NCI-H345 (cell line): ENCODE data around the gene DENND1A.

Source experiments
- DNase-seq: peaks from one replicate; lab custom pipeline; 2025; lab: John Stamatoyannopoulos, UW

DENND1A gene

DNA sequence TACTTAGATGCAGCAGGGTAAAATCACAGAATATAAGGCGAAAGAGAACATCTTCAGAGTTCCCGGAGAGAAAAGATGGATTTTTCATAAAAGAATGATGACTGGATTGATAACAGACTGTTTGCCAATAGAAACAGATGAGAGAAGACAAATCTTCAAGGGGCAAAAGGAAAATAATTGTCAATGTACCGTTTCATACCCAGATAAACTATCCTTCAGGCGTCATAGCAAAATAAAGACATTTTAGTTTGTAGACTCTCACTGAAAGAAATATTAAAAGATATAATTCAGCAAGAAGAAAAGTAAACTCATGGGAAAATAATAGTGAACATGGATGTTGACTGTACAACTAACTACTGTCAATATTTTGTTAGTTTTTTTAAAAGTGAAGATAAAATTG, 399.7 kb downstream of the DENND1A start:
- DNase-seq: no peak

DNA sequence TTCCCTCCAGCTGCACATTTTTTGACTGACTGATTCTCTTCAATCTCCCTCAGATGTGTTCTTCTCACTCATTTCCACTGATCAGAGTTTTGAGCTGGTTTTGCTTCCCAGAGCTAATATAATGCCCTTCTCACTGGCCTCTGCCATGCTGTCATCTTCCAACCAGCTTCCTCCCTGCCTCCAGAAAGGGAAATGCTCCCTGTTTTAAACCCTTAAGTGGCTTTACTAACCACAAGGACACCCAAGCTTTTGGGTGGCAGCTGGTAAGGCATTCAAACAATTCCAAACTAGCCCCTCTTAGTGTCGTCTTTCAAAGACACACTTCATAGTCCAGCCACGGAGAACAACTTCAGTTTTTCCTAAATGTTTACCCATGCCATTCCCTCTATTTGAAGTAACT, 401.4 kb downstream of the DENND1A start:
- no peak for DNase-seq

DNA sequence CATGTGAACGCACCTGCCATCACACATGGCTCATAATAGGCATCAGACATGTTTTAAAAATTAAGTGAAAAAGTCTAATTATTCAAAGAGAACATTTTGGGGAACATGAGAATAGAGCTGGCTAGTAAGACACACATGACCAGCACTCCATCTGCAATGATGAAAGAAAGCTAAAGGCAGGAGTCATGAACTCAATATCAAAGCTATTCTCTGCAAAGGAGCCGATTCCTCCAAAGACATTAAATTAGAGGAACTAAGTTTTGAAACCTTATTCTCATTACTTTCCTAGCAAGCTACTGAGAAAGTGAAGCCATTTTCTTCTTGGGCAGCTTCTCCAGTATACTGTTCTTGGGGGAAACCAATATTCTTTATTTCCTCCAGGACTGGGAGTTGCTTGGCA, 401.9 kb downstream of the DENND1A start:
- no peak for DNase-seq

DNA sequence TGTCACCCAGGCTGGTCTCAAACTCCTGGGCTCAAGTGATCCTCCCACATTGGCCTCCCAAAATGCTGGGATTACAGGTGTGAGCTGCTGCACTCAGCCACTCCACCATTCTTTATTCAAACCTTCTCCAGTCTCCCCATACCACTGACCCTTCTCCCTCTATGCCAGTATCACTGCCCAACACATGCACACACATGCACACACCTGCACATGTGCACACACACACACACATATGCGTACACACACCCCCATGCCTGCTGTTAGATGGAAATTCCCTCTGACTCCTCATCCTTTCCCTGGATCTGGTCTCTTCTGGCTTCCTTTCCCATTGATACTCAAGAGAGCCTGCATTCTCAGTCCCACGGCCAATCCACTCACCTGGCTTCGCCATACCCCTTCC, 404.0 kb downstream of the DENND1A start:
- DNase-seq: no peak

DNA sequence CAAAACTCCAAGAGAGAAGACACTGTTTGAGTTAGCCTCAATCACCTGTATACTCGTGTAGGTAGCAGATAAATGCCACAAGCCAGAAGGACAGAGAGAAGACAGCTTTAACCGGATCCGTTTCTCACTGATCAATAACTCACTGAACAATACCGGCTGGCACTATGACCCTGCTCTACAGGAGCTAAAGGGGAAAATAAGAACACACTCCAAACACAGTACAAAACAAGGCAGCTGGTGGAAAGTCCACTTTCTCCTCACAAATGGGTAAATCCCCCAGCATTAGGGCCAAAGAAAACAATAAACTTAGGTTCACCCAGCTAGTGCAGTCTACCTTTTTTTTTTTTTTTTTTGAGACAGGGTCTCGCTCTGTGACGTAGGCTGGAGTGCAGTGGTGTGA, 404.5 kb downstream of the DENND1A start:
- no peak for DNase-seq

DNA sequence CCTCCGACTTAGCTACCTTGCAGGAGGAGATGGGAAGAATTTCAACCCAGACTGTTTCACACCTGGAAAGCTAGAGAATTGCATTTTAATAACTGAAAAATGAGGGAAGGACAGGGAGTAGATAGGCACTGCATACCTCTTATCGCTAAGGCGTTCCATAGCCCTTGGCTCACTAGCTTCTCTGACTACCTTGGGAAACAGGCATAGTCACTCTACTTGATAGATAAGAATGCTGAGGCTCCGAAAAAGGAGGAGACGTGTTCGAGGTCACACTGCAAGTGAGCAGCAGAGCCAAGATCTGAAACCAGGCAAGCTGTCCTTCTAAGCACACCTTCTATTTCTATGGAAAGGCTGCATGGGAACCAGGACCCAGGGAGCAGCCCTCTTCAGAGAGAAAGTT, 405.1 kb downstream of the DENND1A start:
- no peak for DNase-seq

DNA sequence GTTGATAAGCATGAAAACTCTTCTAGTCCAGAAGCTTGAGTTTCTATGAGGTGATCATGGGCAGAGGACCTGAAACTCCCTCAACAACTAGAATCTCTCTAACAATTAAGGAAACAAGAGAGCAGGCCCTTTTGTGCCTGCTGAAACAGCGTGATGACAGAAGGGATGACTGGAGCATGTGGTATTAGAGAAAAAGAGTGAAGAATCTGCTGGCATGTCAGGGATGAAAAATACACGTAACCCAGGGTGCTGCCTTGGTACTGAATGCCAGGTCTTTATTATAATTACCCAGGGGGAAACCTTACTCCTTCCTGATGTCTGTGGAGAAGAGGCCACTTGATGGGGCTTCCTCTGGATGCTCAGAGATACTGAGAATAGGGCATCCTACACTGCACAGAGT, 406.1 kb downstream of the DENND1A start:
- DNase-seq: no peak

DNA sequence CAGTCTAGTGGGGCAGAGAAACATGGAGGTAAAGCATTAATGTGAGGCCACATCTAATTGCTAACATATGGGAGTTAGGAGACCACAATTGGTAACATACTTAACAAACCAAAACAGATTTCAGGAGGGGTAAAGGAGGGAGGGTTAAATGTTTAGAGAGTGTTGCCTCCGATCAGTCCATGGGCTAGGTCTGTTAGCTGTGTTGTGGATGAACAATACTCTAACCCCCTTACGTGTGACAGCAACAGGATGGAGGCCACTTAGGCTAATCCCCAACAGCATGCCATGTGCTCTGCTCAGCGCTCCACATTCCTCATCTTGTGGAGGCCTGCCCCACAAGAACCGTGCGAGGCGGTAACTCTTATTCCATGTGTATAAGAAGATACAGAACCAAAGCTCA, 406.9 kb downstream of the DENND1A start:
- DNase-seq: no peak

DNA sequence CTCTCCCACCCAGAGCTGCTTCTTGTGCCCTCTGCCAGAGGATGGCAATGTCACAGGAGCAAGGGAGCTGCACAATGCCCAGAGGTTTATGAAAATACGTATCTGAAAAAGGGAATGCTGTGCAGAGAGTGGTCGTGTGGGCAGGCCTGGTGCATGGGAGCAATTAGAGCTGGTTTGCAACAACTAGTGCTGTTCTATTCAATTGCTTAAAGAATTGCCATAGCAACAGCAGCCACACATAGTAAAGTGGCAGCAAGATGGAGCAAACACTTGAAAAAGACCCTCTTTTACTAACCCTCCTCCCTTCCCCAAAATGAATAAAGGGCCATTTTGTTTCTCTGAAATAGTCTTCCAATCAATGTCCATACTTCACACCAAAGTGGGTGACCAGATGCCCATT, 407.7 kb downstream of the DENND1A start:
- DNase-seq: no peak

DNA sequence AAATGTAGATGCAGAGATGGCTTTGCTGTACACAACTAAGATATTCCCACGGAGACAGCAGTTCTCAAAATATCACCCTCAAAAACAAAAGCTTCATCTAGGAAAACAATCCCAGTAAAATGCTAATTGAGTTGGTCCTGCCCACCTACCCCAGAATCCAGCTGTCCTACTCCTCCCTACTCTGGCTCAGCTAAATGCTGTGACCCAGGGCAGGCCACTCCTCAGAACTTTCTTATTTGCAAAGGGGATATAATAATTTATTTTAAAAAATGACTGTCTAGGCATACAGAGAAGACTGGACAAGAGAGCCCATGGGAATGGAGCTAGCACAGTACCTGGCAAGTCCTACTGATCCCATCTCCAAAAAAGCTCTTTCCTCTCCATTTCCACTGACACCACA, 411.6 kb downstream of the DENND1A start:
- no peak for DNase-seq

DNA sequence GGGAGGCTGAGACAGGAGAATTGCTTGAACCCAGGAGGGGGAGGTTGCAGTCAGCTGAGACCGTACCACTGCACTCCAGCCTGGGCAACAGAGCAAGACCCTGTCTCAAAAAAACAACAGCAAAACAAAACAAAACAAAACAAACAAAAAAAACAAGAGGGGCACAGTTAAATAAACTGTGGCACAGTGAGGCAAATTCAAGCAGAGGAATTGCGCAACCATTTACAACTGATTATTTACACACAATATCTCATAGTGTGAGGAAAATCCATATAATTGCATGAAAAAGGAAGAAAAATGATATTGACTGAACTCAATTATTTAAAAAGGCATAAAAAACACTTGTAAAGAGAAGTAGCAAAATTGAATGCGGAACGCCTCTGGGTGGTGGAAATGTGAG, 412.4 kb downstream of the DENND1A start:
- DNase-seq: no peak

DNA sequence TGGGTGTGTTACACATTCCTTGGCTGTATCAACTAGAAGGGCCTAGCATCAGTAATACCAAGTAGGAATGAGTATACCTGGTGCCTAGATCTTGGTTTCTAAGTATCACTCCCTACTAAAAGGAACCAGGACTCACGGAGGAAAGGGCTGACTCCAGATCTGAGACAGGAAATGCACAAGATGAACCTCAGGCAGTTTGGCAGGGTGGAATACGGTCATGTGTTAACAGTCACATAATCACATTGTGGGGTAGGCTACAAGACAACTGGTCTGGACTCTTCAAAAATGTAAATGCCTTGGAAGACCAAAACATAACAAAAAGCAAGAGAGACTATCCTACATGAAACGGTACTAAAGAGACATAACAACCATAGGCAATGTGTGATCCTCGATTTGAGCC, 415.2 kb downstream of the DENND1A start:
- DNase-seq: no peak

DNA sequence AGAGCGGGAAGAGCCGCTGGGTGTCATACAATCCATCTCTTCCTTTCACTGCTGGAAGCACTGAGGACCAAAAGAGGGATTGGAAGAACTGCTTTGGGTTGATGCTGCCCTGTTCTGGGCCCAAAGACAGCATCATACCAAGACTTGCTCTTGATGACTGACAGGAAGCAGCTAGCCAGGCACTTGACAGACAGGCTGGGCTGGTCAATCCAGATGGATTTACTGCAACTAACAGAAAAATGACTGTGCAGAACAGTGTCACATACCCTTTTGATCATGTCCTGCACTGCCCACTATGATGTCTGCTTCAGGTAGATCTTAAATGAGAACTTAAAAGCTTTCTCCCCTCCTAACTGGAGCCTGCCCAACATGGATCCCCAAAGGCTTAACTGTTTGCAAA, 416.4 kb downstream of the DENND1A start:
- no peak for DNase-seq

DNA sequence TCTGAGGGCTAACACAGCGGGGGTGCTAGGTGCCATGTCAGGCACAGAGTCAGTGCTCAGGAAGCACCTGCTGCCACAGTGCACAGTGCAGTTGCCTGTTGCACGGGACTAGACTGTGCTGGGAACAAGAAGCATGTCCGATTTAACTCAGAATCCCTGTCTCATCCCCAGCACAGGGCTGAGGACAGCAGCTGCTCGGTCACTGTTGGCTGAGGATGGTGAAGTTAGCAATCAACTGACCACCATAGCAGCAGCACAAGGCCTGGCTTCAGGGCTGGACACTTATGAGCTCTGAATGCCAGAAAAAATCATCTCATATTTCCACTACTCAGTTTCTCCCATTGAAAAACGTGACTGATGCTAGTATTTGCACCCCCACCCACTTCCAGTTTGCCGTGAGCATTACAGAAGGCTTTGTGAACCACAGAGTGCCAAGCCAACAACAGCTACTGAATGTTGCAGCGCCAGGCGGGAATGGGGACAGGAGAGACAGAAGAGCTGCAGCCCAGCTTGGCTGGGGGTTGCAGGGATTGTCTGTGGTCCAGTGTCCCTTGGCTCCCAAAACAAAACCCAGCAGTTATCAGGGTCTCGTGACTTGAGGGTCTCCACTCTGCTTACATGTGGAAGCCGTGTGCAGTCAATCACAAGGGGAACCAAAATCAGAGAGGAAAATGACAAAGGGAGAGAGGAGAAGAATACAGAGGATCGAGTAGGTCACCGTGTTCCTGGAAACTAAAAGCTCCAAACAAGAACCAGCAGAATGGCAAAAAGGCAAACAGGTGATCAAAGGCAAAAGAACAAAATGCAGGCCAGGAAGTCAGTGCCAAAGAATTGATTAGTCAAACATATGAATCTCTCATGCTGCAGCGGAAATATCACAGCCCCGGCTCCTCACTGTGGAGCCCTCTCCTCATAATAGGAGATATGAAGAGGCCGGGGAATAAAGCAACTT, 418.3 kb downstream of the DENND1A start:
- no peak for DNase-seq

DNA sequence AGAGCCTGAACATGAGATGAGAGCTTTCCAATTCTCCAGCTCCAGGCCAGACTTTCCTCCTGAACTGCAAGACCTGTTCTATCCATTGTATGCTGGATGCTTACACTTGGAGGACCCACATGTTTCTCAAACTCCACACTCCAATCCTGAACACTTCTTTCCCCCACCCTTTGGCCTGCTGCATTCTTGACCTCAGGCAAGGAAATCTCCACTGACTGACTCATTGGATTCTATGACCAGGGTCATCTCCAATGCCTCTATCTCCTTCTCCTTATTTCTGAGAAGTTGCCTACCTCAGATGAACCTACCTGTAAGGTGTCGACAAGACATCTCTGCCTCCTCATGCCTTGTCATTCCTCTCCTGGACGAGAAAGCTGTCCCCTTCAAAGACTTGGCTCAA, 420.3 kb downstream of the DENND1A start:
- DNase-seq: no peak

DNA sequence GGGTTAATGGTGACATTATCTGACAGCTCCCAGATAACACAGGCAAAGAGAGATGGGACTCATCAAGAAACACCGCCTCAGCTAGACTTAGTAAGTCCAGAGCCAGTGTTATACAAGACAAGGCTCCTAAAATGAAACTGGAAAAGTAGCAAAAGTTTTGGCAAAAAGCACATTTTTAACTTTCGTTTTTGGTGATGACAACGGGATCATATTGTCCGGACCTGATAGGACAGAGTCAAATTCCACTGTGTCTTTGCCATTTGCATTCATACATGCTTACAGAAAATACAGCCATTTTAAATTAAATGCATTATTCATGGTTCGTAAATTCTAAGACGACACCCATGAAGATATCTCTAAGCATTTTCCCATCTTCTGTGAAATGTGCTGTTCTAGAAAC, 421.9 kb downstream of the DENND1A start:
- DNase-seq: no peak

DNA sequence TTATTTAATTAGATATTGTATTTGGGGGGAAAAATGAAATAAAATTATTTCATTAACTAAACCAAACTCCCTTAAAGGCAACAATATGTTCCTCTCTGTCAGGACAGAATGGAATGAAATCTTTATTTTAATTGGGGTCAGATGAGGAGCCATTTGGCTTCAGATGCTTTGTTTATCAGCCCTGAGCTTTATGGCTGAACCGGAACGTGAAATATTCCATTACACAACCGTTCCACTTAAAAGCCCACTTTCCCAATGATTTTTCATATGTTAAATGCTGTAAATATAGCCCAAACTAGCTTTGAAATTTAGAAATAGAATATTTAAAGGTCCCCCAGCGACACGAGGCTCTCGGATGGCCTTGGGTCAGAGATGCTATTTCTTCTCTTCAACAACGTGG, 424.4 kb downstream of the DENND1A start:
- no peak for DNase-seq

DNA sequence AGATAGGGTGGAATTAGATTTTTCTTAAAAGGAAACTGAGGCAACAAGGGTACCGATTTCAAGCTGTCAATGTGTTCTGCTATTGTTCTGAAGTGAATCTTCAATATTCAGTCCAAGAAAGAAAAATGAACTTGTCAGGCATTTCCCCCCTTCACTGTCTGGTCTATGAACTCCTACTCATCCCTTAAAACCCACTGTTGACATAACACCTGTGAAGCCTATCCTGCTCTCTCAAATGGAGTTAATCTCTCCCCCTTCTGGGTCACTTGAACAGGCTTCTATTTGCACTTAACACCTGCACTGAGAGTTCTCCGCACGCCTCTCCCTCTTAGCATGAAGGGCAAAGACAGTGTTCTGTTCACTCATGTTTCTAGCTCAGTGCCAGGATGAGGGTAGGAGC, 429.6 kb downstream of the DENND1A start:
- DNase-seq: no peak

DNA sequence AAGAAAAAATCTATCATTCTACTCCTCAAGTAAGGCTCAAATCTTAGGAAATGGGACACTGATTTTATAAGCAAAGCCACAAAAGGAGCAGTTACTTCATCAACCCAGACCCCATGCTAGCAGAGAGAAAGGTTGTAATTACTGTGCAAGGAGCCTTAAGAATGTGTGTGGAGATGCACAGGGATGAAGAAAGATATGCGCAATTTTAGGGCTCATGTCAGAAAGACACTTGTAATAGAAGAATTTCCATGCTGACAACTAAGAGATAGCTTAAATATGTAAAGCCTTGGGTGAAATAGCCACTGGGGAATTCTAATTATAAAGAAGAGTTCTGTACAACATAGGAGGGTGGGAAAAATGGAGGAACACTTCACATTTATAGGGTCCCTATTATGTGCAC, 432.1 kb downstream of the DENND1A start:
- no peak for DNase-seq

DNA sequence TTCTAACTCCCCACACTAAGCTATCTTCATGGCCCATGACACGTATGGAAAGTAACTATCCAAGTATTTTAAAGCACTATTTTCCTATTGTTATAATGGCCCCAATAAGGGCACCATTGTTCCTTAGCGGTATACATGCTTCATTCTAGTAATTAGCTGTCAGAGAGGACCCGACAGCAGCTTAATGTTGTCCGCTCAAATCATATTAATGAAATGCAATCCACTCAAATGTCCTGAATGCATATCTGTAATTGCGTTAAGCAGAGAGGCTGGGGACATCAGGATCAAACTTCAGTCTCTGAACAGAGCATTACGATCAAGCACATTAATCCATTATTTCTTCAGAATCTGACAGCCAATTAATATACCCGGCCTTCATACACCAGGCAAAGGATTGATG, 434.2 kb downstream of the DENND1A start:
- no peak for DNase-seq

DNA sequence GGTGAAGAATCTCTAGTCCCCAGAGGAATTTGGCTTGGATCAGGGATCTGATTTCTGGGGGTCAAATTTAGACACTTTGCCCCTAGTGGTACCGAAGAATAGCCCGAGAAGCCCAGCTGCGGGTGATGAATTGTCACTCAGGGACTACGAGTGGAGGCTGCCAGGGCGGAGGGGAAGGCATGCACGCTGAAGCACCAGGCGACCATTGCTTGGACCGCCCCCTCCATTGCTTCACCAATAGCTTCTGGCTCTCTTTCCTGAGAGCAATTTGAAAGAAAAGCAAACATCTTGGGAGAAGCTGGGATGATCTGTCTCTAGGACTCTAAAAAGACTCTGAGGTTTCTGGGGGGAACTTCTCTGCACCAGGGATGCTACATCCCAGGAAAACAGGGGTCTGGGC, 436.3 kb downstream of the DENND1A start:
- DNase-seq: no peak

DNA sequence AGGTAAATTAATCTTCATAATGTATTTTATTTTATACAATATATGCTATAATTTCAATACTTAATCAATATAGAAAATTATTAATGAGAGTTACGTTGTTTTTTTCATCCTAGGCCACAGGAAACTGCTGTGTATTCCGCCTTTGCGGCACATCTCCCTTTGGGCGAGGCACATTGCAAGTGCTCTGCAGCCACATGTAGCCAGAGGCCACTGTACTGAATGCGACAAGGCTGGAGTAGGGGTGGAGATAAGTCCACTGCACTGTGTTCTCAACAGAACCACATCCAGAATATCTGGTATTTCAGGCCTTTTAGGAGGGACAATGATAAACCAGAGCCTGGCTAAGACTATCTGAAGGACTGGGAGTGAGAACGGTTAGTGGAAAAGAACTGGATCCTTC, 439.2 kb downstream of the DENND1A start:
- no peak for DNase-seq

DNA sequence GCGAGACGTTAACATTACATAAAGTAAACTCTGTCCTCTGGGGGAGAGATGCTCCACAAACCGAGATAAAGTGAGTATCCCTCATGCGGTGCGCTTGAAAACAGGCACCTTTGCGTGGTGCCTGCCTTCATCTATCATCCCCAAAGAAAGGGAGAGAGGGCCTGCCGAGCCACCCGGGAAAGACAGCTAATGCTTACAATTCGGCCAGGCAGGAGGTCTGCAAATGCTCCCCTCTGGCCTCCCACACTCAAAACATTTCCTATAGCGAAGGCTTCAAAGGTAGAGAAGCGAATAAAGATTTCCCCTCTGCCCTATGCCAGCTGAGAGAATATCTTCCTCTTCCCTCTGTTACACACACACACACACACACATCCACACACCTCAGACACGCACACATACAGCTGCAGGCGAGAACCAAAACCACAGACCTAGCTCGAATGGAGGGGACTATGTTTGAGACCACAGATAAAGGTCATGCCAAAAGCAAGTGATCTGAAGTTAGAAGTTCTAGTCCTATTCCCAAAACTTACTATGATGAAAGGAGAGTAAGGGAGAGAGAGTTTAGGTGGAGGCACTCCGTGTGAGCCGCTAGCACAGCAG, 441.1 kb downstream of the DENND1A start:
- DNase-seq: no peak
